ENCODE results near the gene FKBP14. TPM values are rescaled to one million over a fixed set of nuclear protein-coding genes. Genes with fewer than 3 reads are reported as not detected.
"Not testable (repeated sequence)": the region's sequence is repeated elsewhere in the genome, so short reads cannot be mapped to it uniquely, and the experiment has no call there.

FKBP14 gene
- polyA plus RNA-seq, 6 donors from 2014 or later, result 1.5 to 3.3 (median 2.4) TPM

DNA sequence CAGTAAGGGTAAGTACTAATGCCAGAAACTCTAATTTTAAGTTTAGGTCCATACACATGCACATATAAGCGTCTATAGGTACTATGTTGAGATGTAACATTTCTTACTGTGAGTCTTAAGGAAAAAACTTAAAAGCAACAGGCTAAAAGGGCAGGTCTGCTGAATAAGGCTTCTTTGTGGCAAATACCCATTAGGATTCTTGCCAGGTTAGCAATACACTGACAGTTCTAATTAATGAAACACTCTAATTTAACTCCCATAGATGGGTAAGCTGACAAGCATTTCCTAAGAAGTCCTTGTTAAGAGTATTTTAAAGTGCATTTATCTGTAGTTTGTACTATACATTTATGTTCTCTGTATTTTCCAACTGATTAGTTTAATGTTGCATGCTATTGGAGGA lies 50.9 kb downstream of the FKBP14 start:
- no peaks in the 10 kb centered on the region for H3K9me3 Mint-ChIP-seq
- no peak for ATAC-seq (ENCODE audit: low read depth in 2 of 2)
- H3K27ac Mint-ChIP-seq, result no peak overlapping the region
- no peak overlapping the region for H3K4me3 Mint-ChIP-seq
- DNase-seq, result no peak
- no peaks in the 10 kb centered on the region for H3K27me3 Mint-ChIP-seq
- H3K36me3 Mint-ChIP-seq, result peaks cover 0 to under 1% of the 10 kb centered on the region in 2 donors
- peaks cover 0 to 17% (median 3%) of the 10 kb centered on the region in 3 donors for H3K4me1 Mint-ChIP-seq

- Mint-ChIP-seq H3K4me1 (peaks cover 6 to 23% (median 9%) of the 10 kb centered on the region in 3 donors), H3K27me3 (no peaks in the 10 kb centered on the region), H3K9me3 (no peaks in the 10 kb centered on the region)
Observed at GRCh38 chr7:29974286-29974685, 52.2 kb downstream of the FKBP14 start.

GRCh38 chr7:29972315-29972669 lies 54.2 kb downstream of the FKBP14 start:
- ATAC-seq (ENCODE audit: low read depth in 2 of 2) (no peak), DNase-seq (no peak)
- Mint-ChIP-seq H3K27me3 (no peaks in the 10 kb centered on the region), H3K27ac (no peak overlapping the region), H3K4me3 (no peak overlapping the region), H3K9me3 (no peaks in the 10 kb centered on the region), H3K4me1 (peaks cover 6 to 20% (median 9%) of the 10 kb centered on the region in 3 donors), H3K36me3 (peaks cover 0 to 8% of the 10 kb centered on the region in 2 donors)

More at GRCh38 chr7:29974286-29974685, 52.2 kb downstream of the FKBP14 start:
- DNase-seq (no peak), ATAC-seq (ENCODE audit: low read depth in 2 of 2) (no peak)
- Mint-ChIP-seq H3K27ac (peak overlapping the region in 1 of 6 donors; percentile 47), H3K4me3 (no peak overlapping the region), H3K36me3 (peaks cover 0 to 8% of the 10 kb centered on the region in 2 donors)

DNA sequence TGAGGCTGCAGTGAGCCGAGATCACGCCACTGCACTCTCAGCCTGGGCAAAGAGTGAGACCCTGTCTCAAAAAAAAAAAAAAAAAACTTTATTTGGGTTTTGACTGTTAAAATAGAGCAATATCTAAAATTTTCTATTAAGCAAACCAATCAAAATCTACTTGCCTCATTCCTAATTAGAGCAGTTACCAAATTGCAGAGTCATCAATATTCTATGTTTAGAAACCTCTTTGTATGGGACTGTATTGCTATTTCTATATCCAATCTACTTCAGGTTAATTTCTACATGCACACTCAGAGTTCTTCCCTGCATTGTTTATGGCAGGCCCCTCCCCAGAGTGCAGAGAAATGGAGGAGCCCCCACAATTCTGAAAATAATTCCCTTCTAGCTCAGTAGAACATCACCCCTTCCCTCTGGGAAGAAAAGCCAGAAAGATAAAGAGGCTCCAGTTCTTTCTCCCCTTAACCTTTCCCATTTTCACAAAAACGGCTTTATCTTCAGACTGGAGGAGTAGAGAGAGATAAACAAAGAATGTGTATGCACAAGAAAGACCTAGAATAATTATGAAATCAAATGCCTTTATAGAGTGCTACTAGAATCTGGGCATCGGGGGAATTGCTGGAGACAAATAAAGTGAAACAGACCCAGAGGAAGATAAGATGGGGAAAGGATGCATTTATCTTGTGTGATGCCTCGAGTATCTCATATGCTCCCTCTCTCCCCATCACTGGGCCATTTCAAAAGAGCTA lies 54.8 kb downstream of the FKBP14 start:
- DNase-seq, result no peak
- H3K27ac Mint-ChIP-seq, result no peak overlapping the region
- H3K27me3 Mint-ChIP-seq, result no peaks in the 10 kb centered on the region
- H3K4me1 Mint-ChIP-seq, result peaks cover 6 to 17% (median 9%) of the 10 kb centered on the region in 3 donors
- no peaks in the 10 kb centered on the region for H3K9me3 Mint-ChIP-seq
- no peak overlapping the region for H3K4me3 Mint-ChIP-seq
- ATAC-seq (ENCODE audit: low read depth in 2 of 2), result no peak
- peaks cover 0 to 8% of the 10 kb centered on the region in 2 donors for H3K36me3 Mint-ChIP-seq

- Mint-ChIP-seq H3K27ac (no peak overlapping the region), H3K4me3 (no peak overlapping the region)
Observed at GRCh38 chr7:29970158-29970557, 56.3 kb downstream of the FKBP14 start.

DNA sequence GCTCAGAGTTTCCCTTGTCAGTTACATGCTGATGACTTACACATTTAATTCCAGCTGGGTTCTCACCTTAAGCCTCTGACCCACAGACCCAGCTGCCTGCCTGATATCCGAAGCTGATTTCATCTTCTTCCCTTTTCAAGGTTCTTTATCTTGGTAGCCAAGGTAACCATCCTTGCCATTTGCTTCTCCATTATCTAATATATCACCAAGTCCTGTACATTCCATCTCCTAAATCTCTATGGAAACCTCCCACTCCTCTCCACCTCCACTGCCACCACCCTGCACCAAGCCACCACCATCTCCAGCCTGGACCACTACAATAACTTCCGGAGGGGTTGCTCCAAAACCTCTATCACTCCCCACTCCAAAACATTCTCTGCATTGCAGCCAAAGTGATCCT lies 56.8 kb downstream of the FKBP14 start:
- no peak overlapping the region for H3K4me3 Mint-ChIP-seq
- no peak for DNase-seq
- no peak overlapping the region for H3K27ac Mint-ChIP-seq
- H3K9me3 Mint-ChIP-seq, result no peaks in the 10 kb centered on the region
- peaks cover 6 to 15% (median 9%) of the 10 kb centered on the region in 3 donors for H3K4me1 Mint-ChIP-seq
- H3K36me3 Mint-ChIP-seq, result peaks cover 0 to 23% of the 10 kb centered on the region in 2 donors
- no peaks in the 10 kb centered on the region for H3K27me3 Mint-ChIP-seq
- ATAC-seq (ENCODE audit: low read depth in 2 of 2), result no peak

More at GRCh38 chr7:29970158-29970557, 56.3 kb downstream of the FKBP14 start:
- H3K36me3 Mint-ChIP-seq, result peaks cover 0 to 19% of the 10 kb centered on the region in 2 donors
- H3K4me1 Mint-ChIP-seq, result peaks cover 6 to 15% (median 9%) of the 10 kb centered on the region in 3 donors
- ATAC-seq (ENCODE audit: low read depth in 2 of 2) (no peak), DNase-seq (no peak)
- no peaks in the 10 kb centered on the region for H3K27me3 Mint-ChIP-seq
- no peaks in the 10 kb centered on the region for H3K9me3 Mint-ChIP-seq

DNA sequence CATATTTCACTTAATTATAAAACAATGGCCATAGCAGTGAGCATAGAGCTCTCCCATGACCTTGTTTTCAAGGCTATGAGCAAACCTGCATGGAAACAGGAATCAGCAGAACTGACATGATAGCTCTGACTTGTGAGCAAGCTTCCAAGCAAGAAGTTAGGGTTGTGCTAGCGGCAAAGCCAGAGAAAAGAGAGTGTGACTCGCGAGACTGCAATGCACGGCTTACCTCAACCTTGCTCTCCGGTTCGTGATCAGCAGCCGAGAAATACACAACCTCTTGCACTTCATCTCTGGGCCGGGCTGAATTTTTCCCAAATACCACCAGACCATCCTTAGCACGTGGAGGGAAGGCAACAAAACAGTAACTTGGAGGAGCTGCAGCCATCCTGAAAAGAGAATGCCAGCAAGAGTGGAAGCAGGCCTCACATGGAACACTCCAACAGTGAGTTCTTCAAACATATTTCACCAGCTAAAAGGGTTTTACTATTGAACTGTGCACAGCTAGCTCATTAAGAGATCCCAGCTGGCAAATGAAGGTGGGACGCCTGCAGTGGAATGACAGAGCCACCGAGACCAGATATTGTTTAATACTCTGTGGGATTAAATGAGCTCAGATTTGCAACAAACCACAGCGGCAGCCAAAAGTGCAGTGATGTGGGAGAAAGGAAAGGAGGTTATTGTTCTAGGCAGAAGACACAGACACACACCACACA lies 57.7 kb downstream of the FKBP14 start:
- Mint-ChIP-seq H3K27ac (no peak overlapping the region), H3K36me3 (peaks cover 0 to 23% of the 10 kb centered on the region in 2 donors), H3K27me3 (no peaks in the 10 kb centered on the region), H3K4me3 (no peak overlapping the region), H3K4me1 (peaks cover 6 to 15% (median 9%) of the 10 kb centered on the region in 3 donors), H3K9me3 (no peaks in the 10 kb centered on the region)
- ATAC-seq (ENCODE audit: low read depth in 2 of 2), result no peak
- no peak for DNase-seq

DNA sequence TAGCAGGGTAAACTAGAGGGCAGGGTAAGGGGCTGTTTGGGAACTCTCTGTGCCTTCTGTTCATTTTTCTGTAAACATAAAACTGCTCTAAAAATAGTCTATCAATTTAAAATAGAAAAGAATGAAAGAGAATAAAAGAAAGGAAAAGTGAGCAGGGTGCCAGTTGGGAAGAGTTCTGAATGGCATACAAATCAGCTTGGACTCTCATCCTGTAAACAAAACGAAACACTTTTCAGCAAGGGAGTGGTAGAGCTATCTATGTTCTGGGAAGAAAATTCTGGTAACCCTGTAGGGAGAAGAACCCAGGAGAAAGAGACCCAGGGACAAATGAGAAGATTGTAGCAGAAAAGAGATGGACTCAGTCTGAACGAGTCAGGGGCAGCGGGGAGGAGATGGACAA lies 61.5 kb downstream of the FKBP14 start:
- peak overlapping the region in 3 of 6 donors; percentile 4 to 94 (median 7) for H3K27ac Mint-ChIP-seq
- H3K27me3 Mint-ChIP-seq, result no peaks in the 10 kb centered on the region
- peaks cover under 1 to 4% (median 1%) of the 10 kb centered on the region in 3 donors for H3K4me1 Mint-ChIP-seq
- H3K4me3 Mint-ChIP-seq, result no peak overlapping the region
- peaks cover 0 to 17% of the 10 kb centered on the region in 2 donors for H3K36me3 Mint-ChIP-seq
- ATAC-seq (ENCODE audit: low read depth in 2 of 2), result no peak
- no peak for DNase-seq
- no peaks in the 10 kb centered on the region for H3K9me3 Mint-ChIP-seq

GRCh38 chr7:29962035-29962434 lies 64.5 kb downstream of the FKBP14 start:
- ATAC-seq (ENCODE audit: low read depth in 2 of 2), result no peak

GRCh38 chr7:29961611-29962010 lies 64.9 kb downstream of the FKBP14 start:
- DNase-seq; ATAC-seq (ENCODE audit: low read depth in 2 of 2); H3K27ac Mint-ChIP-seq; H3K9me3 Mint-ChIP-seq; H3K27me3 Mint-ChIP-seq: not testable (repeated sequence)
- H3K36me3 Mint-ChIP-seq, result peaks cover 0 to 15% of the 10 kb centered on the region in 2 donors
- peak overlapping the region in 1 of 8 donors; percentile 83 for H3K4me3 Mint-ChIP-seq
- H3K4me1 Mint-ChIP-seq, result peaks cover 0 to 12% (median 9%) of the 10 kb centered on the region in 3 donors

More at GRCh38 chr7:29962035-29962434, 64.5 kb downstream of the FKBP14 start:
- H3K36me3 Mint-ChIP-seq, result peaks cover 0 to 15% of the 10 kb centered on the region in 2 donors
- no peak overlapping the region for H3K27ac Mint-ChIP-seq
- H3K9me3 Mint-ChIP-seq, result no peaks in the 10 kb centered on the region
- peak overlapping the region in 1 of 8 donors; percentile 83 for H3K4me3 Mint-ChIP-seq
- DNase-seq, result no peak
- H3K27me3 Mint-ChIP-seq, result no peaks in the 10 kb centered on the region
- peaks cover 0 to 11% (median 7%) of the 10 kb centered on the region in 3 donors for H3K4me1 Mint-ChIP-seq

Other genes starting within 250 kb of the FKBP14 start
- under 1 TPM in 1 of 6 donors, not detected in 5; 0.16 TPM for gene WIPF3, start 220.2 kb downstream of the FKBP14 start, polyA plus RNA-seq (ENCODE audit: low read depth in 6 of 6)
- 10 to 100 TPM in 4 of 6 donors, 1 to 10 TPM in 2; 4.0 to 18.8 (median 14.4) TPM for gene SCRN1, start 36.9 kb downstream of the FKBP14 start, polyA plus RNA-seq (ENCODE audit: low read depth in 6 of 6)
- gene PLEKHA8, start 1.7 kb upstream of the FKBP14 start, polyA plus RNA-seq (ENCODE audit: low read depth in 6 of 6), result 1 to 10 TPM; 1.1 to 4.1 (median 3.1) TPM
- gene MTURN, start 108.3 kb upstream of the FKBP14 start, polyA plus RNA-seq (ENCODE audit: low read depth in 6 of 6), result 1 to 10 TPM; 3.1 to 8.3 (median 4.7) TPM

Measured in naive B cell (primary cell).